HCT116 (cell line): ENCODE data around the gene SLC27A1. TPM values are rescaled to one million over a fixed set of nuclear protein-coding genes. Genes with fewer than 3 reads are reported as not detected.

Experiments used
- ATAC-seq: fragments of 200-7000 bp; cut with Tn5 transposase; 2 replicates; pipeline ENCODE4 v1.9.1; 2020; ENCODE audit warnings: mild to moderate bottlenecking, moderate library complexity
- BruUV-seq: library from RNA; stranded (reverse); fragments of 400-500 nt; replicated peaks from 2 replicates; lab custom pipeline; 2021; lab: Mats Ljungman, UMichigan
- CTCF ChIA-PET: fragments of 300-600 bp; sonication (Branson Sonifier 250); formaldehyde crosslinking; loops from one replicate; lab custom pipeline; 2021; ENCODE audit warnings: antibody characterized with exemption; lab: Charles Lee
- POLR2A ChIA-PET: fragments of 300-600, 350-600 bp; sonication (Branson Sonifier 250); formaldehyde crosslinking; loops from one replicate; lab custom pipeline; 2021; ENCODE audit warnings: antibody characterized with exemption; lab: Charles Lee
- RAD21 ChIA-PET, 2 experiments: fragments of 300-600 bp; sonication (Branson Sonifier 250); formaldehyde crosslinking; loops; one replicate each; lab custom pipeline; 2023; ENCODE audit warnings: low total read pairs in 2 of 2; ENCODE audit not compliant: uncharacterized antibody in 2 of 2, unreplicated experiment in 2 of 2, low non-redundant PET in 1 of 2; lab: Charles Lee
- DNase-seq: peaks from one replicate; pipeline ENCODE4 v3.0.0-alpha.2; 2010; ENCODE audit warnings: low read depth, low spot score
- H2AFZ ChIP-seq: fragments of 200-600 bp; shearing (Covaris generic), sonication (generic); 2 replicates; pipeline ENCODE4 v1.6.1; 2017; ENCODE audit warnings: low read depth, mixed run types, mixed read lengths, antibody characterized with exemption, low read length; ENCODE audit not compliant: poor library complexity, severe bottlenecking
- H3K27ac ChIP-seq: 2 replicates; pipeline ENCODE4 v1.5.1; 2012; ENCODE audit warnings: low read depth, low read length
- H3K27me3 ChIP-seq: fragments of 200-600 bp; sonication (generic); 2 replicates; pipeline ENCODE4 v1.6.1; 2016; ENCODE audit warnings: mixed run types, low read length, mixed read lengths; ENCODE audit not compliant: insufficient read depth
- H3K36me3 ChIP-seq, 2 experiments: fragments of 200-500 bp in 1 of 2; fragments of 200-600 bp in 1 of 2; sonication (Bioruptor generic) in 1 of 2; sonication (generic) in 1 of 2; 2 replicates each; pipeline versions ENCODE4 v1.5.1 to v1.6.1; 2014 to 2016; ENCODE audit warnings: low read length in 2 of 2, inconsistent platforms in 1 of 2, mixed read lengths in 1 of 2, mixed run types in 1 of 2; ENCODE audit not compliant: insufficient read depth in 2 of 2, control insufficient read depth in 1 of 2
- H3K4me1 ChIP-seq, 2 experiments: fragments of 200-600 bp in 1 of 2; sonication (generic) in 1 of 2; 2 replicates each; pipeline versions ENCODE4 v1.5.1 to v1.6.1; 2012 to 2017; ENCODE audit warnings: low read length in 2 of 2, inconsistent platforms in 1 of 2, mild to moderate bottlenecking in 1 of 2, mixed read lengths in 1 of 2, mixed run types in 1 of 2, moderate library complexity in 1 of 2; ENCODE audit not compliant: insufficient read depth in 2 of 2, control insufficient read depth in 1 of 2
- H3K4me2 ChIP-seq: fragments of 200-600 bp; sonication (generic); 2 replicates; pipeline ENCODE4 v1.6.1; 2017; ENCODE audit warnings: mixed run types, low read length, mixed read lengths
- H3K4me3 ChIP-seq, 2 experiments: fragments of 200-600 bp in 1 of 2; sonication (generic) in 1 of 2; replicated peaks in 1 of 2; 2 replicates each; pipeline ENCODE4 v1.5.1; 2011 to 2016; ENCODE audit warnings: low read length in 2 of 2, control low read depth in 1 of 2, low read depth in 1 of 2, mild to moderate bottlenecking in 1 of 2, mixed read lengths in 1 of 2, mixed run types in 1 of 2
- H3K79me2 ChIP-seq: fragments of 200-600 bp; sonication (generic); 2 replicates; pipeline ENCODE4 v1.6.1; 2017; ENCODE audit warnings: mild to moderate bottlenecking, mixed run types, low read length, moderate library complexity, mixed read lengths; ENCODE audit not compliant: insufficient read depth
- H3K9ac ChIP-seq: fragments of 200-600 bp; sonication (generic); 2 replicates; pipeline ENCODE4 v1.6.1; 2016; ENCODE audit warnings: low read length, mixed read lengths
- H3K9me2 ChIP-seq: fragments of 200-600 bp; sonication (generic), shearing (Covaris generic); 2 replicates; pipeline ENCODE4 v1.6.1; 2017; ENCODE audit warnings: mixed run types, mild to moderate bottlenecking, moderate library complexity; ENCODE audit not compliant: insufficient read depth
- H3K9me3 ChIP-seq, 2 experiments: fragments of 200-500 bp in 1 of 2; fragments of 200-600 bp in 1 of 2; sonication (Bioruptor generic) in 1 of 2; sonication (generic) in 1 of 2; 2 replicates each; pipeline ENCODE4 v1.6.1; 2014 to 2017; ENCODE audit warnings: low read length in 2 of 2, mixed read lengths in 2 of 2, inconsistent platforms in 1 of 2, low read depth in 1 of 2, mild to moderate bottlenecking in 1 of 2, mixed run types in 1 of 2, moderate library complexity in 1 of 2; ENCODE audit not compliant: control insufficient read depth in 1 of 2, insufficient read depth in 1 of 2
- H4K20me1 ChIP-seq: fragments of 200-600 bp; sonication (generic), shearing (Covaris generic); 2 replicates; pipeline ENCODE4 v1.6.1; 2017; ENCODE audit warnings: mixed run types, mild to moderate bottlenecking, moderate library complexity; ENCODE audit not compliant: insufficient read depth
- CBX3 ChIP-seq: IDR thresholded peaks from 2 replicates; pipeline ENCODE4 v1.6.1; 2012; ENCODE audit warnings: low read depth
- EGR1 ChIP-seq: IDR thresholded peaks from 2 replicates; pipeline ENCODE4 v1.6.1; 2012; ENCODE audit warnings: low read depth
- ELF1 ChIP-seq: IDR thresholded peaks from 2 replicates; pipeline ENCODE4 v1.6.1; 2012; ENCODE audit warnings: low read depth, borderline replicate concordance
- JUND ChIP-seq: IDR thresholded peaks from 2 replicates; pipeline ENCODE4 v1.6.1; 2012
- POLR2AphosphoS5 ChIP-seq: IDR thresholded peaks from 2 replicates; pipeline ENCODE4 v1.6.1; 2011; ENCODE audit warnings: mild to moderate bottlenecking, low read depth, low read length, moderate library complexity
- RAD21 ChIP-seq: IDR thresholded peaks from 2 replicates; pipeline ENCODE4 v1.6.1; 2012; ENCODE audit warnings: low read depth, mild to moderate bottlenecking
- REST ChIP-seq: IDR thresholded peaks from 2 replicates; pipeline ENCODE4 v1.6.1; 2012; ENCODE audit warnings: low read depth
- SIN3A ChIP-seq: IDR thresholded peaks from 2 replicates; pipeline ENCODE4 v1.6.1; 2012; ENCODE audit warnings: low read depth
- ZNF274 ChIP-seq: fragments of 200-500 bp; sonication (Bioruptor generic); IDR thresholded peaks from 2 replicates; pipeline ENCODE4 v1.6.1; 2014; ENCODE audit warnings: mild to moderate bottlenecking, low read depth, low read length, inconsistent platforms
- intact Hi-C: fragments of 100-400 bp; cut with micrococcal nuclease; formaldehyde crosslinking; loops from 2 replicates; pipeline ENCODE4 v1.10.0; 2022
- total RNA-seq: library from RNA; stranded (reverse); gene quantifications from one replicate; pipeline ENCODE4 v1.2.1, GENCODE V29; 2021; ENCODE audit not compliant: unreplicated experiment
- TF ChIP-seq, protein P1 (sequence below): IDR thresholded peaks from 2 replicates; pipeline ENCODE4 v1.6.1; 2012
- TF ChIP-seq, protein P2 (sequence below), 3 experiments: fragments of 200-600 bp in 1 of 3; sonication (generic) in 1 of 3; IDR thresholded peaks in 2 of 3; conservative IDR thresholded peaks in 1 of 3; 2 replicates each; pipeline ENCODE4 v1.5.1; 2012 to 2017; ENCODE audit warnings: low read depth in 2 of 3, low read length in 2 of 3, antibody characterized with exemption in 1 of 3, borderline replicate concordance in 1 of 3, control low read depth in 1 of 3, mild to moderate bottlenecking in 1 of 3, mixed read lengths in 1 of 3, mixed run types in 1 of 3, moderate library complexity in 1 of 3; ENCODE audit not compliant: insufficient read depth in 1 of 3
- TF ChIP-seq, protein P3 (sequence below): IDR thresholded peaks from 2 replicates; pipeline ENCODE4 v1.6.1; 2012

Gene SLC27A1
- total RNA-seq, 1 experiment from 2014 or later: 22.5 TPM

- TF ChIP-seq REST: no peak
- TF ChIP-seq, protein P1, sequence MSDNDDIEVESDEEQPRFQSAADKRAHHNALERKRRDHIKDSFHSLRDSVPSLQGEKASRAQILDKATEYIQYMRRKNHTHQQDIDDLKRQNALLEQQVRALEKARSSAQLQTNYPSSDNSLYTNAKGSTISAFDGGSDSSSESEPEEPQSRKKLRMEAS: no peak
- TF ChIP-seq JUND: no peak
Measured at GRCh38 chr19:17542042-17542441, 71.7 kb downstream of the SLC27A1 start (continued).

DNA sequence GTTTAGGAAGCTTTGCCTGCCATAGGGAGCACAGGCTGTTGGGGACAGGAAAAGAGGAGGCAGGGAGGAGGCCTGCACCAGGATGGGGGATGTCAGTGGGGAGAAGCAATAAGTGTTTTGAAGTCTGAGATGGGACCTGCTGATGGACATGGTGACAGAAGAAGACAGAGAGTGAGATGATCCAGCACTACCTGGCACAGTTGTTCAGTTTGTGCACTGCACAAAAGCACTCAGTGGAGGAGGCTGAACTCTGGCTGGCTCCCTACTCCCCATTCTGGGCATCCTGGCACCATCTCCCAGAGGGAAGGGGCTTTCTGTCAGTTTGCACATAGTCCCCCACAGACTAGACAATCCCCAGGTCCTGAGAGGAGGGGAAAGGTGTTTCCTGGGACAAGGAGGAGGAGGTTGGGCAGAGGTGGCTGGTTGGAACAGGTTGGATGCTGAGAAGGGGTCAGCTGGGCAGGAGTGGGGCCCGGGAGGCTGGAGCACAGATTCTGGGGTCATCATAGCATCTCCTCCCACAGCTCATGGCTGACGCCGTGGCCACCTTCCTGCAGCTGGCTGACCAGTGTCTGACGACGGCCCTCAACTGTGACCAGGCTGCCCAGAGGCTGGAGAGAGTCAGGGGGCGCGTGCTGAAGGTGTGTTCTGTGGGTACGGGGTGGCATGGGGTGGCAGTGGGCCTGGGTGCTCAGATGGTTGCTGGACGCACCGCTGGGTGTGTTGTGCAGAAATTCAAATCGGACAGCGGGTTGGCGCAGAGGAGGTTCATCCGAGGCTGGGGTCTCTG, 72.7 kb downstream of the SLC27A1 start:
- ChIA-PET POLR2A (no interaction called here), CTCF (no interaction called here), RAD21 (no interaction called here)
- Histone ChIP-seq H3K9me3 (no peaks in the 10 kb centered on the region), H3K27ac (no peak overlapping the region), H3K9ac (no peak overlapping the region), H3K4me3 (no peak overlapping the region), H2AFZ (no peak overlapping the region), H3K27me3 (no peaks in the 10 kb centered on the region), H3K9me2 (no peaks in the 10 kb centered on the region), H3K4me1 (peaks cover 8 to 26% of the 10 kb centered on the region in 2 experiments), H3K4me2 (no peak overlapping the region), H3K79me2 (no peaks in the 10 kb centered on the region), H3K36me3 (no peaks in the 10 kb centered on the region), H4K20me1 (no peaks in the 10 kb centered on the region)
- ATAC-seq (no peak), DNase-seq (no peak)
- no TSS peak for BruUV-seq
- TF ChIP-seq EGR1 (no peak), CBX3 (no peak), RAD21 (no peak), SIN3A (no peak), ELF1 (no peak), POLR2AphosphoS5 (no peak), ZNF274 (no peak), REST (no peak)
- TF ChIP-seq, protein P2, sequence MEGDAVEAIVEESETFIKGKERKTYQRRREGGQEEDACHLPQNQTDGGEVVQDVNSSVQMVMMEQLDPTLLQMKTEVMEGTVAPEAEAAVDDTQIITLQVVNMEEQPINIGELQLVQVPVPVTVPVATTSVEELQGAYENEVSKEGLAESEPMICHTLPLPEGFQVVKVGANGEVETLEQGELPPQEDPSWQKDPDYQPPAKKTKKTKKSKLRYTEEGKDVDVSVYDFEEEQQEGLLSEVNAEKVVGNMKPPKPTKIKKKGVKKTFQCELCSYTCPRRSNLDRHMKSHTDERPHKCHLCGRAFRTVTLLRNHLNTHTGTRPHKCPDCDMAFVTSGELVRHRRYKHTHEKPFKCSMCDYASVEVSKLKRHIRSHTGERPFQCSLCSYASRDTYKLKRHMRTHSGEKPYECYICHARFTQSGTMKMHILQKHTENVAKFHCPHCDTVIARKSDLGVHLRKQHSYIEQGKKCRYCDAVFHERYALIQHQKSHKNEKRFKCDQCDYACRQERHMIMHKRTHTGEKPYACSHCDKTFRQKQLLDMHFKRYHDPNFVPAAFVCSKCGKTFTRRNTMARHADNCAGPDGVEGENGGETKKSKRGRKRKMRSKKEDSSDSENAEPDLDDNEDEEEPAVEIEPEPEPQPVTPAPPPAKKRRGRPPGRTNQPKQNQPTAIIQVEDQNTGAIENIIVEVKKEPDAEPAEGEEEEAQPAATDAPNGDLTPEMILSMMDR (IDR thresholded peaks at IDR 0.05 in 2 of 3, conservative IDR thresholded peaks at IDR 0.05 in 1 of 3; ENCODE audit: borderline replicate concordance in 1 of 3, insufficient read depth in 1 of 3, low read depth in 2 of 3, low read length in 2 of 3): no peak
- TF ChIP-seq, protein P3, sequence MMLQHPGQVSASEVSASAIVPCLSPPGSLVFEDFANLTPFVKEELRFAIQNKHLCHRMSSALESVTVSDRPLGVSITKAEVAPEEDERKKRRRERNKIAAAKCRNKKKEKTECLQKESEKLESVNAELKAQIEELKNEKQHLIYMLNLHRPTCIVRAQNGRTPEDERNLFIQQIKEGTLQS: no peak
- intact Hi-C loops: no loop called here
